Immature natural killer cell (primary cell): ENCODE data around the gene LDB3. TPM values are rescaled to one million over a fixed set of nuclear protein-coding genes. Genes with fewer than 3 reads are reported as not detected.

Experiments
- DNase-seq, 3 donors: peaks; one replicate each; pipeline ENCODE4 v3.0.0; 2022; ENCODE audit warnings: mixed read lengths in 1 of 3
- H3K27ac Mint-ChIP-seq, 6 donors: one replicate each; pipeline ENCODE4 v1.8.0; 2020; ENCODE audit warnings: mixed read lengths in 6 of 6, mild to moderate bottlenecking in 5 of 6, inconsistent platforms in 4 of 6, moderate library complexity in 3 of 6
- H3K27me3 Mint-ChIP-seq, 3 donors: one replicate each; pipeline ENCODE4 v1.8.0; 2020 to 2021; ENCODE audit warnings: low read depth in 3 of 3, mild to moderate bottlenecking in 3 of 3, mixed read lengths in 3 of 3, moderate library complexity in 3 of 3, inconsistent platforms in 1 of 3
- H3K36me3 Mint-ChIP-seq, 3 donors: one replicate each; pipeline ENCODE4 v1.8.0; 2020; ENCODE audit warnings: mixed read lengths in 3 of 3, inconsistent platforms in 2 of 3, mild to moderate bottlenecking in 2 of 3
- H3K4me1 Mint-ChIP-seq, 2 donors: one replicate each; pipeline ENCODE4 v1.8.0; 2020; ENCODE audit warnings: inconsistent platforms in 2 of 2, mild to moderate bottlenecking in 2 of 2, mixed read lengths in 2 of 2, moderate library complexity in 1 of 2
- H3K4me3 Mint-ChIP-seq, 5 donors: one replicate each; pipeline ENCODE4 v1.8.0; 2020; ENCODE audit warnings: mild to moderate bottlenecking in 5 of 5, mixed read lengths in 5 of 5, inconsistent platforms in 3 of 5, moderate library complexity in 3 of 5
- H3K9me3 Mint-ChIP-seq, 6 donors: one replicate each; pipeline ENCODE4 v1.8.0; 2020; ENCODE audit warnings: mild to moderate bottlenecking in 6 of 6, mixed read lengths in 6 of 6, inconsistent platforms in 4 of 6, moderate library complexity in 3 of 6
- polyA plus RNA-seq, 3 donors: library from polyadenylated mRNA; unstranded; fragments of 300-500 nt; fragmentation: Illumina TruSeq; gene quantifications; one replicate each; pipeline ENCODE4 v1.2.3, GENCODE V29; 2021

LDB3 gene
- polyA plus RNA-seq, 3 donors from 2014 or later: 0.09 TPM; not detected in 2

DNA sequence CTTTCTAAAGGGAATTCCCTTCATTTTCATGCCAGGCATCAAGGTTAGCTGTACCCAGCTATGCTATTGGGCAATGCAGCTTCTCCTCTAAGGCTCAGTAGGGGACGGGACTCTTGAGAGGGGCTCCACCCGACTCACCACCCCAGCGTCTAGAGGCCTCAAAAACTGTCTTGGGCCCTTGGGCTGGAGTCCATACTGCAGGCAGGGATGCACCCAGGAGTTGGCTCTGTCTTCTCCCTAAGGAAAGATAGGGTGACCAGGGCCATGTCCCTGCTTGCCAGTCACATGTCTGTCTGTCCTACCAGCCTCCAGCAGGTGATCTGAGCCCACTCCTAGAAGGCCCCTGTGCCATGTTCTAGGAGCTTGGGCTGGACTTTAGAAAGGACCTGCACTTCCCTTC lies 12.7 kb upstream of the LDB3 start:
- Mint-ChIP-seq H3K27ac (no peak overlapping the region), H3K27me3 (peaks cover 0 to 5% (median 0%) of the 10 kb centered on the region in 3 donors), H3K4me3 (no peak overlapping the region), H3K4me1 (no peaks in the 10 kb centered on the region), H3K36me3 (no peaks in the 10 kb centered on the region), H3K9me3 (no peaks in the 10 kb centered on the region)
- no peak for DNase-seq

DNA sequence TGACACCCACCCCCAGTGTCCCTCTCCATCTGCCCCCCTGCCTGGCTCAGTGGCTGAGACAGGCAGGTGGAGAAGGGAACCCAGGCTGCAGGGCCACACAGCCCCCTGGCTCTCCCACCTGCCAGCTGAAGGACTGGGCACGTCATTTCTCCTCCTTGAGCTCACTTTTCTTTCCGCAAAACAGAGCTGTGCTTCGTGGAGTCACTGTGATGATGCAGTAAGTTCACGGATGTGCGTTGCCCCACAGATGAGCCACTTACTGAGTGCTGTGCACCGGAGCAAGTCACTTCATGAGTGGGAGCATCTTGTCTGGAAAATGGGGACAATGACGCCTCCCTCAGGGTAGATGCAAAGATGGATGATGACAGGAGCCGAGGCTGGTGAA lies 11.3 kb upstream of the LDB3 start:
- Mint-ChIP-seq H3K9me3 (no peaks in the 10 kb centered on the region), H3K4me3 (peak overlapping the region in 1 of 5 donors; percentile 28), H3K27ac (no peak overlapping the region), H3K36me3 (no peaks in the 10 kb centered on the region), H3K27me3 (peaks cover 0 to 2% (median 0%) of the 10 kb centered on the region in 3 donors), H3K4me1 (no peaks in the 10 kb centered on the region)
- no peak for DNase-seq

DNA sequence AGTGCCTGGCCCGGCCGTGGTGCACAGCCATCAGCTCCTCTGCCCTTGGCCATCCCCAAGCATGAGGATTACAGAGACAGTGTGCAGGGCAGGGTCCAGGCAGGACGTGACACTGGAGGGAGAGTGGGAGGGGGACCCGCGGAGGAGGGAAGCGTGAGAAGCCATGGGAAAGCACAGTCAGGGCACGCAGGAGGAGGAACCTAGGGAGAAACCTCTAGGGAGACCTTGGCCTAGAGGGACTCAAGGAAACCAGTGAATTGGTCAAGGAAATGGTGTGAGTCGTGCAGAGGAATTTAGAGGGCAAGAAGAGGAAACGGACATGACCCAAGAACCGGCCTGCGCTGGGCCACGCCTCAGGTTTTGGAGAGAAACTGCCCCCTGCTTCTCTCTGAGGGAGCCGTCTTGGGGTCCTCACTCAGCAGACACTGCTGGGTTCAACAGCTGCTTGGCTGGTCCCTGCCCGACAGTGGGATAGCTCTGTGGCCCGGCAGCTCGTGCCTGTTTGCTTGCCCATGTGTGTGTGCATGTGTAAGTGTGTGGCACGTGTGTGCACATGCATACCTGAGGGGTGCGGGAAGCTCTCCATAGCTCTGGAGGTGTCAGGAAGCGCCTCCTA lies 10.8 kb upstream of the LDB3 start:
- Mint-ChIP-seq H3K36me3 (no peaks in the 10 kb centered on the region), H3K27me3 (peaks cover 0 to 2% (median 0%) of the 10 kb centered on the region in 3 donors), H3K4me1 (no peaks in the 10 kb centered on the region), H3K9me3 (no peaks in the 10 kb centered on the region), H3K4me3 (peak overlapping the region in 1 of 5 donors; percentile 28), H3K27ac (no peak overlapping the region)
- no peak for DNase-seq

DNA sequence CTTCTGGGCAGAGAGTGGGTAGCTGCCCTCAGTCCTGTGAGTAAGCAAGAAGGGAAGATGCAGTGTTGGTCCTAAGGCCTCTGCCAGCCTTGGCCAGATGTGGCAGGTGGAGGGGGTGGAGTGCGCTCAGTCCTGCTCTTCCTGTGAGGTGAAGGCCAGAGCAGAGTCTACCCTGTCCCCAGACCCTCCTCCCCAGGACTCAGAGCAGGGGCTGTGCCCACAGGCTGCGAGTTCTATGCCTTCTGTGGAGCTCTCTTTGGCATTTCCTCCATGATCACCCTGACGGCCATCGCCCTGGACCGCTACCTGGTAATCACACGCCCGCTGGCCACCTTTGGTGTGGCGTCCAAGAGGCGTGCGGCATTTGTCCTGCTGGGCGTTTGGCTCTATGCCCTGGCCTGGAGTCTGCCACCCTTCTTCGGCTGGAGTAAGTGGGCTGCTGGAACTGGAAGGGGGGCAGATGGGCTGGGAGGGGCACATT lies 10.0 kb upstream of the LDB3 start:
- Mint-ChIP-seq H3K4me1 (no peaks in the 10 kb centered on the region), H3K27me3 (peaks cover 0 to 2% (median 0%) of the 10 kb centered on the region in 3 donors), H3K27ac (no peak overlapping the region), H3K4me3 (no peak overlapping the region), H3K36me3 (no peaks in the 10 kb centered on the region), H3K9me3 (no peaks in the 10 kb centered on the region)
- no peak for DNase-seq

DNA sequence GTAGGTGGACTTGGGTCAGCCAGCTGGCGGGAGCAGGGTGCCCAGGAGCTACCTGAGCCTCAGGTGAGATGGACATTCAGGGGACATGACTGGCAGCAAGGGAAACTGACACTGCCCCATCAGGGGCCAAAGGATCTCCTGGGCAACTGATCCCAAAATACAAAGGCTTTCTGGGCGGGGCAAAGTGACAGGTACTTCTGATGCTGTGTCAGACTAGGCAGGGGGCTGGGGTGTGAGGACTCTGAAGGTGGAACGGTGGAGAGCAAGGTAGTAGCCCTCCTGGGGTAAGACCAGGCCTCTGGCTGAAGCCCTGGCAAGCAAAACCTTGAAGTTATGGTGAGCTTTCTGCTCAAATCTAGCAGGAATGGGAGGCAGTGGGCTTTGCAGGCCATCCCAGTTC lies 9.6 kb upstream of the LDB3 start:
- Mint-ChIP-seq H3K36me3 (no peaks in the 10 kb centered on the region), H3K27ac (no peak overlapping the region), H3K27me3 (peaks cover 0 to 2% (median 0%) of the 10 kb centered on the region in 3 donors), H3K4me1 (no peaks in the 10 kb centered on the region), H3K4me3 (no peak overlapping the region), H3K9me3 (no peaks in the 10 kb centered on the region)
- no peak for DNase-seq

DNA sequence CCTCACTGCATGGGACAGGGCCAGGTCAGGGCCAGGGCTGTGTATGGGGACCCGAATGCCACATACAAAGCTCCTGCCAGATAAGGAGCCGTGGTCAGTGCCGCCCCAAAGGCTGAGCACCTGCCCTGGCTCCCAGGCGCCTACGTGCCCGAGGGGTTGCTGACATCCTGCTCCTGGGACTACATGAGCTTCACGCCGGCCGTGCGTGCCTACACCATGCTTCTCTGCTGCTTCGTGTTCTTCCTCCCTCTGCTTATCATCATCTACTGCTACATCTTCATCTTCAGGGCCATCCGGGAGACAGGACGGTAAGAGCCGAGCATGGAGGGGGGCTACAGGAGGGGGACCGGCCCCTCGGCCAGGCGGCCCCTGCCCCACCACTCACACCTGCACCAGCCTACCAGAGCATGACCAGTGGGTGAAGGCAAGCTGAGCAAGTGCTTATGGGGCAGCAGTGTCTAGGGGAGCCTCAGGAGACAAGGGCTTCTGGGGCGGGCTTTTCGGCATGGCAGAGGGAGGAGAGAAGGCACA lies 9.1 kb upstream of the LDB3 start:
- Mint-ChIP-seq H3K27ac (no peak overlapping the region), H3K27me3 (peaks cover 0 to 2% (median 1%) of the 10 kb centered on the region in 3 donors), H3K4me1 (no peaks in the 10 kb centered on the region), H3K36me3 (no peaks in the 10 kb centered on the region), H3K4me3 (no peak overlapping the region), H3K9me3 (no peaks in the 10 kb centered on the region)
- DNase-seq: no peak

DNA sequence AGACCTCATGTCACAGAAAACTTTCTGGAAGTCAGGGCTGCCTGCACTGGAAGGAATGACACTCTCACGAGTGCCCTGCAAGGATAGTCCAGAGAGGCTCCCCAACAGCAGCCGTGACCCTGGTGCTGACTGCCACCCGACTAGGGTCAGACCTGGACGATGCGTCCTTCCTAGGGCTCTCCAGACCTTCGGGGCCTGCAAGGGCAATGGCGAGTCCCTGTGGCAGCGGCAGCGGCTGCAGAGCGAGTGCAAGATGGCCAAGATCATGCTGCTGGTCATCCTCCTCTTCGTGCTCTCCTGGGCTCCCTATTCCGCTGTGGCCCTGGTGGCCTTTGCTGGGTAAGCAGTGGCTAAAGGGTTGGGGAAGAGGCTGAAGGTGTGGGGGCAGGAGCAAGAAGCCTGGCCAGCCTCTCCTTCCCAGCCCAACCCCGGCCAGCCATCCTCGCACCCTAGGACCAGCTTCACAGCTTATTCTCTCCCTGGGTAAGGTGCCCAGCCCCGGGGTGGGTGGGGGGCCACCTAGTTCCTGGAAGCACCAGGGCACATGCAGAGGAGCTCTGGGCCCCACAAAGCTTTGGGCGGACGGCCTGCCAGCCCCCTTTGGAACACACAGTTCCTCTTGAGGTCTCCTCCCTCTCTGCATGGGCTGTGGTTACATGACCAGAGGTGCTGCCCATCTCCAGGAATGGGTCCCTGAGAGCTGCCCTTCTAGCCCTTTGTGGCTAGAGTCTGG lies 8.4 kb upstream of the LDB3 start:
- Mint-ChIP-seq H3K9me3 (no peaks in the 10 kb centered on the region), H3K27ac (no peak overlapping the region), H3K27me3 (peaks cover 0 to 2% (median 1%) of the 10 kb centered on the region in 3 donors), H3K36me3 (no peaks in the 10 kb centered on the region), H3K4me3 (no peak overlapping the region), H3K4me1 (no peaks in the 10 kb centered on the region)
- no peak for DNase-seq

DNA sequence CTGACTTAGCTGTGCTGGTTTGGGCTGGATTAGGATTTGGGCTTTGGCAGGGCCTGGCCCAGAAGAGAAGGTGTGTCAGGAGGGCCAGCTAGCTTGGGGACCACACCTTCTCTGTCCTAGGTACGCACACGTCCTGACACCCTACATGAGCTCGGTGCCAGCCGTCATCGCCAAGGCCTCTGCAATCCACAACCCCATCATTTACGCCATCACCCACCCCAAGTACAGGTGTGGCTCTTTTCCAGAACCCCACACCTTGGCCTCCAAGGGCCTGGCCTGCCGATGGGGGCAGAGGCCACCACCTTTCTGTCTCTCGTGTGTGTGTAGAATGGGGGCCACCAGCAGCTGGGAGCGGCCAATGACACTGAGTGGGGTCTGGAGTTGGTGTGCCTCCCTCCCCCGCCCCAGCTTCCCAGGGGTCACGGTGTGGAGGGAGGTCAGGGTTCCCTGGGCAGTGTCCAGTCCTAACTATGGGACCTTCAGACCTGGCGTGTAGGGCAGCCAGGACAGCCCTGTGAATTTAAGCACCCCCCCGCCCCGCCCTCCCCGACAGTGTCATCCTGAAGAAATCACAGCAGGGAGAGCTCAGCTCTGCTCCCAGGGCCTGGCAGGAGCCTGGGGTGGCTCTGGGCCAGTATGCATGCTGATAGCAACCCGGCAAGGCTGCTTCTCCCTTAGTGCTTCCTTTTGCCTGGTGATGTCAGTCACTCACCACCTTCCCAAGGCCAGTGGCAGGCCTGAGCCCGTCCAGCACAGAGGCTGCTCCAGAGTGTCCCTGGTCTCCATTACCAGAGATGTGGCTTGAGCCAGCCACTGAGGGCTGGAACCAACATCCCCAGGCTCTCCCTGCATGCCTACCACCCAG lies 6.9 kb upstream of the LDB3 start:
- no peaks in the 10 kb centered on the region for H3K36me3 Mint-ChIP-seq
- peaks cover 0 to 1% (median 0%) of the 10 kb centered on the region in 3 donors for H3K27me3 Mint-ChIP-seq
- H3K27ac Mint-ChIP-seq: no peak overlapping the region
- no peak overlapping the region for H3K4me3 Mint-ChIP-seq
- no peaks in the 10 kb centered on the region for H3K9me3 Mint-ChIP-seq
- no peak for DNase-seq
- H3K4me1 Mint-ChIP-seq: no peaks in the 10 kb centered on the region

DNA sequence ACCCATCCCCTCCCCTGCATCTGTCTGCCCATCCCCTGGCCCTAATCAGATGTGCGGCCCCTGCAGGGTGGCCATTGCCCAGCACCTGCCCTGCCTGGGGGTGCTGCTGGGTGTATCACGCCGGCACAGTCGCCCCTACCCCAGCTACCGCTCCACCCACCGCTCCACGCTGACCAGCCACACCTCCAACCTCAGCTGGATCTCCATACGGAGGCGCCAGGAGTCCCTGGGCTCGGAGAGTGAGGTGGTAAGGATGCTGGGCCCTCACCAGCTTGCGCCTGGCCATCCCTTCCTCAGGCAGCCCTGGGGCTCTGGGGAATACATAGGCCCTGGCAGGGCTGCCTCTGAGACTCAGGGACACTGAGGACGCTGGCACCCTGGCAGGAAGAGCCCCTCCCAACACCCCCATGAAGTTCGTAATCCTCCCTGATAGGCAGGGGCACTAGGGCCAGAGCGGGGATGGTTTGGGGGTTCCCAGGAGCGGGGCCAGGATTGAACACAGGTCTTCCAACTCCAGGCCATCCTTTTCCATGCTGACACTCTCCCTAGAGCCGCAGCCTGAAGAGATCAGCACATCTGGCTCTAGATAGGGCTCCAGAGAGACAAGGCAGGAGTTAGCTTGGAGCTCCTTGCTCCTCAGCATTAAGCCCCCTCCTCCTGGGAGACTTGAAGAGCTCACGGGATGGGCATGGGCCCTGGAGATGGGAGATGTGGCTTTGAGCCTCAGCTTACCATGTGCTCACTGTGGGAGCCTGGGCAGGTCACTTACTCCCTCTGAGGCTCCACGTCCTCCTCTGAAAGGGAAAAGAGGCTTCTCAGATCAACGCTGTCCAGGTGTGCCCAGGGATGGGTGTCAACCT lies 5.9 kb upstream of the LDB3 start:
- Mint-ChIP-seq H3K4me3 (no peak overlapping the region), H3K36me3 (no peaks in the 10 kb centered on the region), H3K27ac (no peak overlapping the region), H3K4me1 (no peaks in the 10 kb centered on the region), H3K9me3 (no peaks in the 10 kb centered on the region), H3K27me3 (peaks cover 0 to 1% (median 0%) of the 10 kb centered on the region in 3 donors)
- DNase-seq: no peak

DNA sequence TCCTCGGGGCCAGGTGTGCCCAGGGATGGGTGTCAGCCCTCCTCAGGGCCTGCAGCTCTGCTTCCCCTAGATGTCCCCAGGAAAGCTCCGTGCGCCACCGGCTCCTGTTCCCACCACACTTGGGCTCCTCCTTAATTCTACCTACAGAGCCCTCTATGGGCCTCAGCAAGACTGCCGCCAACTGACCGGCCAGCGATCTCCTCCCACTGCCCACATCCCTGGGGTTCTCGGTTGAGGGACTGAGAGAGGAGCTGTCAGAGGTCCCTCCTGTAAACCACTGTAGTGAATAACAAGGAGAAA lies 5.3 kb upstream of the LDB3 start:
- Mint-ChIP-seq H3K9me3 (no peaks in the 10 kb centered on the region), H3K27me3 (peaks cover 0 to 1% (median 0%) of the 10 kb centered on the region in 3 donors), H3K4me3 (no peak overlapping the region), H3K4me1 (no peaks in the 10 kb centered on the region), H3K36me3 (no peaks in the 10 kb centered on the region), H3K27ac (no peak overlapping the region)
- DNase-seq: no peak

DNA sequence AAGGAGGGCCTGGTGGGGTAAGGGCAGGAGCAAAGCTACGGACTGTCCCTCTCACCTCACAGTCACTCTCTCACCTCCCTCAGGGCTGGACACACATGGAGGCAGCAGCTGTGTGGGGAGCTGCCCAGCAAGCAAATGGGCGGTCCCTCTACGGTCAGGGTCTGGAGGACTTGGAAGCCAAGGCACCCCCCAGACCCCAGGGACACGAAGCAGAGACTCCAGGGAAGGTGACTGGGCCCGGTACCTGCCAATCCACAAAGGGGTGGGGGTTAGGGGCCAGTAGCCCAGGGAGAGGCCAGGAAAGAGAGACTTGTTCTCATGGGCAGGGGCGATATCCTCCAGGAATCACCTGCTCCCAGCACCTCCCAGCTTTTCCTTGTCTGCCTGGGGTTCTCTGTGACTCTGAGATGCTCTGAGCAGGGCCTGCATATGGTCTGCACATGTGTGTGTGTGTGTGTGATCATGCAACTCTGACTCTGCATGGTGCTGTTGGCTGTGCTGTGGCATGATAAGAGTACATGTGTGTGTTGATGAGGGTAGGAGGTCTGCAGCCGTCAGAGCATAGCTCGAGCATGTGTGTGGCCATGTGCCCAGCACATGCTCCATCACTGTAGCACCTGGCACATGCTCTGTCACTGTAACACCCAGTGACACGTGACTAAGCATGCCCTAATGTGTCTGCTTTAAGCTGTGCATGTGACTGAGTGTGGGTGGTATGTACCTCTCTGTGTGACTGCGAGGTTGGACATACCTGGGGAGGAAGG lies 4.6 kb upstream of the LDB3 start:
- H3K9me3 Mint-ChIP-seq: no peaks in the 10 kb centered on the region
- peaks cover 0 to 1% (median 0%) of the 10 kb centered on the region in 3 donors for H3K27me3 Mint-ChIP-seq
- H3K36me3 Mint-ChIP-seq: no peaks in the 10 kb centered on the region
- H3K27ac Mint-ChIP-seq: no peak overlapping the region
- no peak for DNase-seq
- no peaks in the 10 kb centered on the region for H3K4me1 Mint-ChIP-seq
- no peak overlapping the region for H3K4me3 Mint-ChIP-seq

DNA sequence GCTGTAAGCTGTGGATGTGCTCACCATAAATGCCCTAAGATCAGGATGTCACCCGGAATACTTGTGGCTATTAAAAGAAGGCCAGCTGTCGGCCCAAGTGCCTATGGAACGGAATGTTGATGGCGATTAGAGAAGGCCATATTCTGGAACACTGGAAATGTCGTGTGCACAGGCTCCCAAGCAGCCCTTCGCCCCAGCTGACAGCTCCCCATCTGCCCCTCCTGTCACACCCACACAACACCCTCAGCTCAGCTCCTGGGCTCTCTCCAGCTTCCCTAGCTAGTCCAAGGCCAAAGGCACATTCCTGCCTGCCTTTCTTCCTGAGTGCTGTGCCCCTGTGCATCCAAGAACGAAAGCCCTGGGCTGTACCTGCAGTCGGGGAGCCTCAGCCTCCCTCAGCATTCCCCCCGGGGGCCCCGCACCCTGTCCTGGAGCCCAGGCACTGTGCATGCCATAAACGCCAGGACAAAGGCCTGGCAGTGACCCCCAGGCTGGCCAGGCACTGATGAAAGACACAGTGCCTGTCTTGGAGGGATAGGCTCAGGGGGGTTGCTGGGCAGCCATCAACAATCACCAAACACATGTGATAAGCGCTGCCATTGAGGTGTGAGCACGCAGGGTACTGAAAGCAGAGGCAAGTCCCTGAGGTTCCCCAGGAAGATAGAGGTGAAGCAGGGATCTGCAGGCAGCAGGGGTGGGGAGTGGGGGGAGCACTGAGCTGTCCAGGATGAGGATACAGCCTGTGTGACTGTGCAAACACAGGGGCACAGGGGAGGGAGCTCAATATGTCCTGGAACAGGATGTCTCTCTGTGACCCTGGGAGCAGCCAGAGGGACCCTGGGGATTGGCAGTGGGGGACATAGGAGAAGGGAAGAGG lies 3.7 kb upstream of the LDB3 start:
- Mint-ChIP-seq H3K27me3 (peaks cover 0 to 2% (median 1%) of the 10 kb centered on the region in 3 donors), H3K27ac (no peak overlapping the region), H3K4me1 (no peaks in the 10 kb centered on the region), H3K9me3 (no peaks in the 10 kb centered on the region), H3K36me3 (no peaks in the 10 kb centered on the region), H3K4me3 (no peak overlapping the region)
- DNase-seq: no peak
